Fibroblast of skin of abdomen (primary cell): ENCODE data around the gene ABR. TPM values are rescaled to one million over a fixed set of nuclear protein-coding genes. Genes with fewer than 3 reads are reported as not detected.

Source experiments
- DNase-seq: peaks from one replicate; pipeline ENCODE4 v3.0.0-alpha.2; 2013
- polyA plus RNA-seq, 2 experiments: library from polyadenylated mRNA; unstranded; fragments of 120-200 nt; gene quantifications; one replicate each; pipeline ENCODE4 v1.2.1, GENCODE V29; 2013; ENCODE audit not compliant: insufficient read length in 2 of 2

ABR gene
- polyA plus RNA-seq (2013, experiment 1 of 2; ENCODE audit: insufficient read length) = 77.8 TPM
- 77.1 TPM for polyA plus RNA-seq (2013, experiment 2 of 2; ENCODE audit: insufficient read length)

GRCh38 chr17:1179818-1180742 lies at the start of gene ABR:
Gene ABR (minus strand): TSS chr17:1179981. CDS start chr17:1179727, 254 bp downstream.
- peak; percentile 51 for DNase-seq

- no peak for DNase-seq
Observed at GRCh38 chr17:1229349-1229899, 49.6 kb upstream of the ABR start.

- DNase-seq = no peak
Observed at GRCh38 chr17:1228781-1229348, 49.1 kb upstream of the ABR start.

DNA sequence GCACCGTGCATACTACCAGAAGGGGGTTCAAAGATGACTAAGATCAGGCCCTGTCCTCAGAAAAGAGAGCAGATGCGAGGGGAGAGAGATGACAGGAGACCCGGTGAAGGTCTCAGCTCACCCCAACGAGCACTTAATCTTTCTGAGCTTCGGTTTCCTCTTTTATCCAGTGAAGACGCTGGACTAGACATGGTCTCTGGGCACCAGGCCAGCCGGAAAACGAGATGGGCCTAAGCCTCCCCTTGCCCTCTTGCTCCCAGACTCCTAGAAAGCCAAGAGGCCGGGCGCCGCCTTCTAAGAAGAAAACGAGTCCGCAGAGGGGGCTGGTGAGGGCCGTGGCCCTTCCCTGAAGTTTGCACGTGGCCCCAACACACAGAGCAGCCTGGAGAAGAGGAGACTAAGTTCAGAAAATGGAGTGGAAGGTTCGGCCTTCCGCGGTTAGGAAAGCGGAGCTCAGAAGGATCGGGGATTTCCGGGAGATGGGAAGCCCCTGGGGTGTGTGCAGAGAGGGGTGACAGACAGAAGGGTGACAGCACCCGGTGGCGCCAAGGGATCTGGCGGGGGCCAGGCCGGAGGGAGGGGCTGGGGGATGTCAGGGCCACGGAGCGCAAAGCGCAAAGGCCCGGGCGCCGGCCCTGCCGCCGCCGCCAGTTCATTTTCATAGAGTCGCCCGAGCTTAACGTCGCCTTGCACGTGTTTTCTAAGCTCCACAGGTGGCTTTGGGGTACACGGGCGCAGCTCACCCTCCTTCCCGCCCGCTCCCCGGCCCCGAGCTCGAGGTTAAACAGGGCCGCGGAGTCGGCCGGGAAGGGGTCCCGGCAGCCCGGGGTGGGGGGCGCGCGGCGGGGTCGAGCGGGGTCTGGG lies 48.4 kb upstream of the ABR start:
- no peak for DNase-seq

GRCh38 chr17:1227365-1227764 lies 47.6 kb upstream of the ABR start:
- DNase-seq = no peak

- no peak for DNase-seq
Observed at GRCh38 chr17:1226308-1226707, 46.5 kb upstream of the ABR start.

DNA sequence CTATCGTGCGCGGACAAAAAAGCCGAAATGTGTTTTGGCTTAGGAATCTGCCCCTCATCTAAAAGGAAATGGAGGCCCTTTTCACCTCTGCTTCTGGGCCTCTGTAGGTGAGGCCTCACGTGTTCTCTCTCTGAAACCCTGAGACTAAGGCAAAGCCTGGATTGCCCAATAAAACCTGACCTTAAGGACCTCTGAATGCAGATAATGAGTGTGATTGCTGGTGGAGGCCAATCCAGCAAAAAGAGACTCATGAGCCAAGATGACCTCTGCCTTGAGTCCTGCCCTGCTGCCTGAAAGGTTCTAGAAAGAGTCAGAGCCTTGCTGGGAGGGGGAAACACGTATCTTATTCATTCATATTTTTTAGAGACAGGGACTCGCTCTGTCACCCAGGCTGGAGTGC lies 44.5 kb upstream of the ABR start:
- DNase-seq = no peak

- DNase-seq = no peak
Observed at GRCh38 chr17:1223662-1224061, 43.9 kb upstream of the ABR start.

DNA sequence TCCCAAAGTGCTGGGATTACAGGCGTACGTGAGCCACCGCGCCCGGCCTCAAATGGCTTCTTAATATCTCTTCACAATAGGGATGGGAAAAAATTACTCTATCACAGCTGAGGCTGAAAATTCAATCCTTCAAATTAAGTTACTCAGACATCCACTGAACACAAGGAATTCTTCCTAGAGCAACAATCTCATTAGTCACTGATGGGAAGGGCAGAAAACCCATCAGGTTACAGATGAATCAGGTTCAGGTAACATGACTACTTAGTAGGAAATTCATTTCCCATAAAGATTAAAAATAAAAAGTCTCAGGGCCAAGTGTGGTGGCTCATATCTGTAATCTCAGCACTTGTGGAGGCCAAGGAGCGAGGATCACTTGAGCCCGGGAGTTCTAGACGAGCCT lies 42.5 kb upstream of the ABR start:
- no peak for DNase-seq

GRCh38 chr17:1221209-1221608 lies 41.4 kb upstream of the ABR start:
- no peak for DNase-seq

- no peak for DNase-seq
Observed at GRCh38 chr17:1220346-1220745, 40.6 kb upstream of the ABR start.

DNA sequence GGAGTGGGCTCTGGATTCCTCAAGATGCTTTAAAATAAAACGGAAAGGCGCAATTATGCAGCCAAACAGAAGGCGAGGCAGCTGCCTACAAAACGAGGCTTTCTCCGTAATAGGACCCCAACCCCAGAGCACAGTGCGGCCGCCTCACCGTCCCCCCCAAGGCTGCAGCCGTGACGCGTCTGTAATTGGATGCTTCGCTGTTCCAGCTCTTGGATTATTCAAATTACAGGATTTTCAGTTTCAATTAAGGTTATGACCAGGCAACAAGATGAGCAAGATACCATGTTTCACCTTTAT lies 37.3 kb upstream of the ABR start:
- DNase-seq = no peak

GRCh38 chr17:1216217-1217088 lies 36.7 kb upstream of the ABR start:
- no peak for DNase-seq

DNA sequence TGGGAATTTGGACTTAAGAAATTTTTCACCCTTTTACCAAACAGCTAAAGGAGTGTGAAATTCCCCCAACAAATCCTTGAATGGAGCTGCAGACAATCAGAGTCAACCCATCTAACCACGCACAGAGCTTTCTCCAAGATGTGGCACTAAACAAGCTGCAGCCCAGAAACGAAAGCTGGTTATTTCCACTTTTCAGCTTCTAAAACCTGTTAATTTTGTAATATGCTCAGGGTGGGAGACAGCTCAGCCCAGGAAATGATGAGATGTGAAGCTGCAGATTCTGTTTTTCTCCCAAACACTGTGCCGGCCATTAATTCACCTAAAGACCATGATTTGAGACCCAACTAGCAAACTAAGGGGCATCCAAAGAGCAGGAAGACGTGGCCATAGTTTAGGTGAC lies 33.2 kb upstream of the ABR start:
- no peak for DNase-seq

GRCh38 chr17:1211287-1211686 lies 31.5 kb upstream of the ABR start:
- no peak for DNase-seq

DNA sequence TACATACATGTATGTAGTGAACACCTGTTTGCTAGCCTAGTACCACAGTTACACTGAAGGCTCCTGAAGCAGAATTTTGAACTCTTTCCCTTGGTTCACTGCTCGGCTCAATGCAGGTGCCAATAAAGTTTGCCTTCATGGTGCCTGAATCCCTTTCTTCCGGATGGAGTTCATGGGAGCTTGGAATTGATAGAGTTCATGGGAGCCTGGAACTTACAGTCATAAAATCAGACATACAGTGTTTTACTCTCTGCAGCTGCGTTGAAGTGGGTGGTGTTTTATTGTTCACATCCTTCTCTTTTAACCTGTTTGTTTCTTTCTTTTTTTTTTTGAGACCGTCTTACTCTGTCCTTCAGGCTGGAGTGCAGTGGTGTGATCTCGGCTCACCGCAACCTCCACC lies 29.2 kb upstream of the ABR start:
- no peak for DNase-seq

GRCh38 chr17:1206026-1206777 lies 26.4 kb upstream of the ABR start:
- DNase-seq = no peak

DNA sequence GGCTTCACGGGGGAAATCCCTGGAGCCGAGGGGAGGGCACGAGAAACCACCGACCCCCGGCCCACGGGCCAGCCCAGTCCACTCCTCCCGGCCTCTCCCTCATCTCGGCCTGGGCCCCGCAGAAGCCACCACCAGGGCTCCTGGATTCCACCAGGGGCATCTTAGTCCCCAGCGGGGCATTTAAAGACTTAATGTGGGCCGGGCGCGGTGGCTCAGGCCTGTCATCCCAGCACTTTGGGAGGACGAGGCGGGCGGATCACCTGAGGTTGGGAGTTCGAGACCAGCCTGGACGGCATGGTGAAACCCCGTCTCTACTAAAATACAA lies 24.1 kb upstream of the ABR start:
- no peak for DNase-seq

DNA sequence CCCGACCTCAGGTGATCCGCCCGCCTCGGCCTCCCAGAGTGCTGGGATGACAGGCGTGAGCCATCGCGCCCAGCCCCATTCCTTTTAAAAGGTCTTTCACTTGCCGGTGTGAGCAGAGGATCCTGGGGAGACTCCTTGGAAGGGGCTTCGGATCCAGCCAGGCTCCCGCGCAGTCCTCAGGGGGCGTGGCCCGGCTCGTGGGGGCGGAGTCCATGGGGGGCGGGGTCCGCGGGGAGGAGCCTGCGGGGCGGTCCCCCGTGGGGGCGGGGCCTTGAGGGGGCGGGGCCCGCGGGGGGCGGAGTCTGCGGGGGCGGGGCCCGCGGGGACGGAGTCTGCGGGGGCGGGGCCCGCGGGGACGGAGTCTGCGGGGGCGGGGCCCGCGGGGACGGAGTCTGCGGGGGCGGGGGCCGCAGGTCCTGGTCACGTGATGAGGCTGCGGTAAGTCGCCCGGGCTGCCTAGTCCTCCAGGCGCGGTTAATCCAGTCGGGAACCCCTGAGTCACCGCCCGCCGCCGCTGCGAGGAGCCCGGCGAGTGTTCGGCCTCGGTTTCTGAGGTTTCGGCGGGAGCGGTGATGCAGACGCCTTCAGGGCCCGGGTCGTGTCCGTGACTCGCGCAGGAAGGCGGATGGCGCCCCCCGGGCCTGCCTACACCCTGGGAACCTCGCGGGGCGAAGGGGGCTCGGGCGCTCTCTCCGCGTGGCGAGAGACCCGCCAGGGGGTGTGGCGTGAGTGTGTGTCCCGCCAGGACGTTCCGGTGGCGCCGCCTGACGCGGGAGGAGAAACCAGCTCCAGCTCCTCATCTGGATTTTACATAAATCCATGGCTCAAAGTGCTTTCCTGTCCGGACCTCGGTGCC lies 23.6 kb upstream of the ABR start:
- DNase-seq = peak; percentile 64

- no peak for DNase-seq
Observed at GRCh38 chr17:1202291-1202690, 22.5 kb upstream of the ABR start.
